HepG2 (cell line): ENCODE data around the gene PMEL. TPM values are rescaled to one million over a fixed set of nuclear protein-coding genes. Genes with fewer than 3 reads are reported as not detected.

Experiments
- ATAC-seq: fragments of 200-7000 bp; cut with Tn5 transposase; 3 replicates; pipeline ENCODE4 v1.9.1; 2020; ENCODE audit warnings: mild to moderate bottlenecking, moderate library complexity
- BruUV-seq: library from RNA; stranded (reverse); fragments of 400-500 nt; replicated peaks from 2 replicates; lab custom pipeline; 2021; lab: Mats Ljungman, UMichigan
- CTCF ChIA-PET: fragments of 300-600 bp; formaldehyde crosslinking; extraction: SDS; loops from one replicate; lab custom pipeline; 2021; ENCODE audit warnings: low total read pairs, inconsistent platforms, low intra/inter-chr PET ratio; lab: Yijun Ruan, JAX
- POLR2A ChIA-PET: fragments of 350-600 bp; sonication (Branson Sonifier 250); formaldehyde crosslinking; loops from one replicate; lab custom pipeline; 2020; ENCODE audit warnings: antibody characterized with exemption, inconsistent platforms; lab: Yijun Ruan, JAX
- DNase-seq: peaks from one replicate; pipeline ENCODE4 v3.0.0-alpha.2; 2015; ENCODE audit warnings: low spot score
- FAIRE-seq: peaks from 3 replicates; lab custom pipeline; 2011; peaks lifted over from hg19 to GRCh38; lab: Jason Lieb, UNC
- H2AFZ ChIP-seq: one replicate; pipeline ENCODE4 v1.6.1; 2011; ENCODE audit warnings: low read length, inconsistent platforms
- H3K27ac ChIP-seq: fragments of 300-600 bp; 3 replicates; pipeline ENCODE4 v1.8.0; 2011; ENCODE audit warnings: mixed run types, mild to moderate bottlenecking, mixed read lengths, low read length, inconsistent platforms; ENCODE audit not compliant: insufficient read depth; ENCODE audit errors: extremely low read length
- H3K27me3 ChIP-seq, 2 experiments: fragments of 200-600 bp in 1 of 2; 2 replicates in 1 of 2; 3 replicates in 1 of 2; pipeline versions ENCODE4 v1.6.0 to v1.8.0; 2011; ENCODE audit warnings: low read length in 2 of 2, mild to moderate bottlenecking in 2 of 2, moderate library complexity in 2 of 2, inconsistent platforms in 1 of 2; ENCODE audit not compliant: insufficient read depth in 2 of 2, control insufficient read depth in 1 of 2
- H3K36me3 ChIP-seq, 2 experiments: fragments of 200-600 bp in 1 of 2; replicated peaks in 1 of 2; 2 replicates in 1 of 2; 3 replicates in 1 of 2; pipeline versions ENCODE4 v1.5.1 to v1.8.0; 2011; ENCODE audit warnings: low read length in 2 of 2, inconsistent platforms in 1 of 2; ENCODE audit not compliant: insufficient read depth in 2 of 2, control insufficient read depth in 1 of 2
- H3K4me1 ChIP-seq: 2 replicates; pipeline ENCODE4 v1.5.1; 2012; ENCODE audit warnings: low read length, inconsistent platforms; ENCODE audit not compliant: insufficient read depth
- H3K4me2 ChIP-seq: 2 replicates; pipeline ENCODE4 v1.6.0; 2011; ENCODE audit warnings: low read depth, low read length, inconsistent platforms
- H3K4me3 ChIP-seq, 3 experiments: fragments of 200-600 bp in 1 of 3; sonication (generic), shearing (Covaris generic) in 1 of 3; replicated peaks in 1 of 3; 2 replicates each; pipeline ENCODE4 v1.5.1; 2011 to 2016; ENCODE audit warnings: low read length in 3 of 3, inconsistent platforms in 2 of 3, low read depth in 2 of 3, mild to moderate bottlenecking in 2 of 3, control low read depth in 1 of 3, mixed read lengths in 1 of 3; ENCODE audit not compliant: insufficient read depth in 1 of 3
- H3K79me2 ChIP-seq: one replicate; pipeline ENCODE4 v1.6.1; 2011; ENCODE audit warnings: low read length, inconsistent platforms; ENCODE audit not compliant: insufficient read depth
- H3K9ac ChIP-seq: 2 replicates; pipeline ENCODE4 v1.6.0; 2011; ENCODE audit warnings: mild to moderate bottlenecking, low read depth, low read length, inconsistent platforms; ENCODE audit not compliant: insufficient read depth
- H3K9me3 ChIP-seq: 2 replicates; pipeline ENCODE4 v1.5.1; 2012; ENCODE audit warnings: mild to moderate bottlenecking, low read length
- H4K20me1 ChIP-seq: 2 replicates; pipeline ENCODE4 v1.6.0; 2011; ENCODE audit warnings: inconsistent platforms, mild to moderate bottlenecking, low read length, moderate library complexity; ENCODE audit not compliant: insufficient read depth
- EED ChIP-seq: sonication (generic); formaldehyde crosslinking; IDR thresholded peaks from 2 replicates; pipeline ENCODE4 v1.5.0; 2020; ENCODE audit warnings: mild to moderate bottlenecking, missing genetic modification reagents
- RAD21 ChIP-seq: fragments of 450-650 bp; formaldehyde crosslinking; IDR thresholded peaks from 2 replicates; pipeline ENCODE4 v1.5.0; 2020; ENCODE audit warnings: mild to moderate bottlenecking
- ZNF124 ChIP-seq: sonication (generic); formaldehyde crosslinking; IDR thresholded peaks from 2 replicates; pipeline ENCODE4 v1.4.0; 2020; ENCODE audit warnings: missing genetic modification reagents
- ZNF260 ChIP-seq: sonication (generic); formaldehyde crosslinking; IDR thresholded peaks from 2 replicates; pipeline ENCODE4 v1.4.0; 2020; ENCODE audit warnings: missing genetic modification reagents, low read depth, mild to moderate bottlenecking, borderline replicate concordance
- ZNF556 ChIP-seq: sonication (generic); formaldehyde crosslinking; IDR thresholded peaks from 2 replicates; pipeline ENCODE4 v1.4.0; 2020; ENCODE audit warnings: mild to moderate bottlenecking, missing genetic modification reagents, borderline replicate concordance
- ZNF670 ChIP-seq: sonication (generic); formaldehyde crosslinking; IDR thresholded peaks from 2 replicates; pipeline ENCODE4 v1.8.0; 2022; ENCODE audit warnings: mild to moderate bottlenecking, missing genetic modification reagents, borderline replicate concordance
- ZNF841 ChIP-seq: sonication (generic); formaldehyde crosslinking; IDR thresholded peaks from 2 replicates; pipeline ENCODE4 v1.8.1; 2023; ENCODE audit warnings: missing genetic modification reagents, borderline replicate concordance
- ZSCAN9 ChIP-seq: IDR thresholded peaks from 2 replicates; pipeline ENCODE4 v1.6.1; 2016; ENCODE audit warnings: borderline replicate concordance
- WGBS: methylation state at CpG from one replicate; pipeline ENCODE4 v1.1.6; 2017; ENCODE audit warnings: low lambda C conversion rate; 5-methylcytosine and 5-hydroxymethylcytosine counted together
- in situ Hi-C: cut with HindIII; loops from 2 replicates; pipeline ENCODE4 v1.10.0; 2017; ENCODE audit warnings: low pct_unique_long_range_greater_than_20kb; ENCODE audit not compliant: extremely low pct_ligation_motif_present
- intact Hi-C: fragments of 100-400 bp; cut with micrococcal nuclease; formaldehyde crosslinking; loops from one replicate; pipeline ENCODE4 v1.10.0; 2022; ENCODE audit not compliant: unreplicated experiment
- polyA plus RNA-seq, 8 experiments: library from polyadenylated mRNA; depleted of rRNA in 3 of 8; stranded (reverse) in 7 of 8; unstranded in 1 of 8; fragments of >200 nt; fragmentation: Illumina TruSeq in 4 of 8; extraction: Trizol in 4 of 8; gene quantifications; 2 replicates each; pipeline versions ENCODE4 v1.2.1 to v1.2.3, GENCODE V29; 2011 to 2016; ENCODE audit warnings: low read depth in 4 of 8, missing spikeins in 1 of 8, mixed read lengths in 1 of 8; ENCODE audit not compliant: insufficient read depth in 1 of 8
- total RNA-seq, 5 experiments: library from RNA; depleted of rRNA; stranded (reverse); fragments of >200 nt; fragmentation: Illumina TruSeq; extraction: Trizol; gene quantifications; 2 replicates each; pipeline ENCODE4 v1.2.3, GENCODE V29; 2016; ENCODE audit warnings: low read depth in 1 of 5
- TF ChIP-seq, protein P1 (sequence below): IDR thresholded peaks from 2 replicates; pipeline ENCODE4 v1.6.1; 2016; ENCODE audit warnings: missing biosample characterization, missing genetic modification reagents, low read depth
- TF ChIP-seq, protein P2 (sequence below), 2 experiments: fragments of 450-650 bp in 1 of 2; sonication (generic) in 1 of 2; formaldehyde crosslinking; IDR thresholded peaks; 2 replicates each; pipeline versions ENCODE4 v1.5.0 to v1.8.0; 2020 to 2022; ENCODE audit warnings: mild to moderate bottlenecking in 1 of 2, missing genetic modification reagents in 1 of 2
- TF ChIP-seq, protein P3 (sequence below): sonication (generic); formaldehyde crosslinking; IDR thresholded peaks from 2 replicates; pipeline ENCODE4 v1.5.1; 2020; ENCODE audit warnings: mild to moderate bottlenecking, moderate library complexity, missing genetic modification reagents

PMEL gene
- total and polyA plus RNA-seq, 2 of the 13 experiments (the other 11 are each of a cell fraction or from before 2014, with no cell fraction given): 0.49 to 3.3 TPM

DNA sequence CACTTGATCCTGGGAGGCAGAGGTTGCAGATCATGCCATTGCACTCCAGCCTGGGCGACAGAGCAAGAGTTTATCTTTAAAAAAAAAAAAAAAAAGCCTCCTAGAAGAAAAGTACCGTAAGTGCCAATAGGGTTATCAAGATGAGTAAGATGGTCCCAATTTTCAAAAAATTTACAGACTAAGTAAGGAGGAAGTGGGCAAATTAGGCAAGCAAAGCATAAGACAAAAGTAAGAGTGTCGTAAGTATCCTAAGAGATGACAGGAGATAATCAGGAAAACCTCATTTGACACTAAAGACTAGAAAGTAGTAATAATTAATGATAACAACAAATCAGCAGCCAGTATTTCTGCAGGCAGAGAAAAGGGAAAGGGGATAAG is 50.4 kb downstream of the PMEL start:
- Histone ChIP-seq H3K4me3 (no peak overlapping the region), H3K36me3 (peaks cover 0 to 36% of the 10 kb centered on the region in 2 experiments; a peak in 4 of 5 replicates), H3K27me3 (no peaks in the 10 kb centered on the region), H3K4me2 (no peak overlapping the region), H4K20me1 (peaks cover 4% of the 10 kb centered on the region; the same call in 1 of the 2 replicates), H3K27ac (no peak overlapping the region), H3K79me2 (peaks cover 60% of the 10 kb centered on the region), H3K4me1 (peaks cover 38% of the 10 kb centered on the region), H3K9me3 (no peaks in the 10 kb centered on the region), H3K9ac (no peak overlapping the region), H2AFZ (no peak overlapping the region)
- 63% methylated on average over 3 of the region's 3 CpGs for WGBS
- TF ChIP-seq RAD21 (CRISPR knock-in tag) (no peak), ZNF556 (no peak)
- TF ChIP-seq, protein P1, sequence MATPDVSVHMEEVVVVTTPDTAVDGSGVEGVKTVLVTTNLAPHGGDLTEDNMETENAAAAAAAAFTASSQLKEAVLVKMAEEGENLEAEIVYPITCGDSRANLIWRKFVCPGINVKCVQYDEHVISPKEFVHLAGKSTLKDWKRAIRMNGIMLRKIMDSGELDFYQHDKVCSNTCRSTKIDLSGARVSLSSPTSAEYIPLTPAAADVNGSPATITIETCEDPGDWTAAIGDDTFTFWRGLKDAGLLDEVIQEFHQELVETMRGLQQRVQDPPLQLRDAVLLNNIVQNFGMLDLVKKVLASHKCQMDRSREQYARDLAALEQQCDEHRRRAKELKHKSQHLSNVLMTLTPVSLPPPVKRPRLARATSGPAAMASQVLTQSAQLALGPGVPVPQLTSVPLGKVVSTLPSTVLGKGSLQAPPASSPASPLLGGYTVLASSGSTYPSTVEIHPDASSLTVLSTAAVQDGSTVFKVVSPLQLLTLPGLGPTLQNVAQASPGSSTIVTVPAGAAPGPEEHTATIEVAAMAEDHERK (CRISPR knock-in tag): no peak
- POLR2A ChIA-PET: interaction anchor here (0.9 kb wide), 1 partner anchor 85 kb away, joined by 3 read pairs; no protein-coding TSS in a partner anchor
- intact Hi-C loops: no loop called here
- FAIRE-seq (no peak), ATAC-seq (no peak), DNase-seq (no peak)
- CTCF ChIA-PET: no interaction called here
- no TSS peak for BruUV-seq
- in situ Hi-C loops: no loop called here

DNA sequence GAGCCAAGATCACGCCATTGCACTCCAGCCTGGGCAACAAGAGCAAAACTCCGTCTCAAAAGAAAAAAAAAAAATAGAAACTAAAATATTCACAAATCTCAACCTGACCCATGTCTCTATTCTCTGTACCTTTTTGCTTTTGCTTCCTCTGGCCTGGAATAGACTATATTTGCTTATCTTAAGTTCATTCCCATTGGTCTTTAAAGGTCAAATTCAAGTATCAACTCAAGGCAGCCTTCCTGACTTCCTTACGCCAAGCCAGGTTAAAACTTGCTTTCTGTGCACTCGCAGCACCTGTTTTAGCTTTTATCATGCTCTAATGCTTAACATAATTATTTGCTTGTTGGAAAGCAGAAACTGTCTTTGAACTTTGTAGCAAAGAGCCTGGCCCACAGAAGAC is 52.9 kb downstream of the PMEL start:
- H3K79me2 ChIP-seq: peaks cover 44% of the 10 kb centered on the region
- DNase-seq (no peak), FAIRE-seq (no peak), ATAC-seq (no peak)
- H4K20me1 ChIP-seq: peaks cover 4% of the 10 kb centered on the region; the same call in 1 of the 2 replicates
- no peak overlapping the region for H3K4me3 ChIP-seq
- no peak overlapping the region for H3K27ac ChIP-seq
- no peaks in the 10 kb centered on the region for H3K27me3 ChIP-seq
- intact Hi-C loops: no loop called here
- no peak overlapping the region for H3K9ac ChIP-seq
- no peak for TF ChIP-seq ZNF841
- TF ChIP-seq ZSCAN9 (CRISPR knock-in tag): no peak
- TF ChIP-seq ZNF260 (CRISPR knock-in tag): no peak
- no peak for TF ChIP-seq EED (CRISPR knock-in tag)
- TF ChIP-seq ZNF124 (CRISPR knock-in tag): no peak
- TF ChIP-seq, protein P2, sequence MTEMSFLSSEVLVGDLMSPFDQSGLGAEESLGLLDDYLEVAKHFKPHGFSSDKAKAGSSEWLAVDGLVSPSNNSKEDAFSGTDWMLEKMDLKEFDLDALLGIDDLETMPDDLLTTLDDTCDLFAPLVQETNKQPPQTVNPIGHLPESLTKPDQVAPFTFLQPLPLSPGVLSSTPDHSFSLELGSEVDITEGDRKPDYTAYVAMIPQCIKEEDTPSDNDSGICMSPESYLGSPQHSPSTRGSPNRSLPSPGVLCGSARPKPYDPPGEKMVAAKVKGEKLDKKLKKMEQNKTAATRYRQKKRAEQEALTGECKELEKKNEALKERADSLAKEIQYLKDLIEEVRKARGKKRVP (CRISPR knock-in tag; IDR thresholded peaks at IDR 0.05): no peak
- no peak for TF ChIP-seq ZNF670
- TF ChIP-seq, protein P3, sequence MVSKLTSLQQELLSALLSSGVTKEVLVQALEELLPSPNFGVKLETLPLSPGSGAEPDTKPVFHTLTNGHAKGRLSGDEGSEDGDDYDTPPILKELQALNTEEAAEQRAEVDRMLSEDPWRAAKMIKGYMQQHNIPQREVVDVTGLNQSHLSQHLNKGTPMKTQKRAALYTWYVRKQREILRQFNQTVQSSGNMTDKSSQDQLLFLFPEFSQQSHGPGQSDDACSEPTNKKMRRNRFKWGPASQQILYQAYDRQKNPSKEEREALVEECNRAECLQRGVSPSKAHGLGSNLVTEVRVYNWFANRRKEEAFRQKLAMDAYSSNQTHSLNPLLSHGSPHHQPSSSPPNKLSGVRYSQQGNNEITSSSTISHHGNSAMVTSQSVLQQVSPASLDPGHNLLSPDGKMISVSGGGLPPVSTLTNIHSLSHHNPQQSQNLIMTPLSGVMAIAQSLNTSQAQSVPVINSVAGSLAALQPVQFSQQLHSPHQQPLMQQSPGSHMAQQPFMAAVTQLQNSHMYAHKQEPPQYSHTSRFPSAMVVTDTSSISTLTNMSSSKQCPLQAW (CRISPR knock-in tag): no peak
- no peaks in the 10 kb centered on the region for H3K9me3 ChIP-seq
- 94% methylated on average over 4 of the region's 4 CpGs for WGBS
- H3K4me1 ChIP-seq: peaks cover 46% of the 10 kb centered on the region
- ChIA-PET POLR2A (no interaction called here), CTCF (no interaction called here)
- H3K4me2 ChIP-seq: no peak overlapping the region
- H2AFZ ChIP-seq: no peak overlapping the region
- no TSS peak for BruUV-seq
- peaks cover 0 to 27% of the 10 kb centered on the region in 2 experiments; a peak in 4 of 5 replicates for H3K36me3 ChIP-seq
- in situ Hi-C loops: no loop called here
